NCI-H2107 (cell line): ENCODE results near the gene ERO1B.

Experiments
- DNase-seq: peaks from one replicate; lab custom pipeline; 2025; lab: John Stamatoyannopoulos, UW

The ERO1B gene

DNA sequence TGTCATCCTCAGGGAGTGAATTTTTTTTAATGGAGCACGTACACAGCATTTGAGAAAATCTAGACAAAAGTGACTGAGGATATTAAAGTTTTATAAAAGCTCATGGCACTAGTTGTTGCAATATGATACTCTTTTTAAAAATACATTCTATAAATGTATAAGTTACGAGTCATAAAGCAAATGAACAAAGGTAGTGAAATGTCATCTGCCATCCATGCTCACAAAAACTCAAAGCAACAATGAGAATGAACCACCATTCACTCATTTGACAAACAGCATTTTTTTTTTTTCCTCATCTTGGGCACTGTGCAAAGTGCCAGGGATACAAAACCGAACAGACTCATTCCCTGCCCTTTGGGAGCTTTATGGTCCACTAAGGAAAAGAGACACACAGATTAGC lies 100.7 kb downstream of the ERO1B start:
- DNase-seq = no peak

DNA sequence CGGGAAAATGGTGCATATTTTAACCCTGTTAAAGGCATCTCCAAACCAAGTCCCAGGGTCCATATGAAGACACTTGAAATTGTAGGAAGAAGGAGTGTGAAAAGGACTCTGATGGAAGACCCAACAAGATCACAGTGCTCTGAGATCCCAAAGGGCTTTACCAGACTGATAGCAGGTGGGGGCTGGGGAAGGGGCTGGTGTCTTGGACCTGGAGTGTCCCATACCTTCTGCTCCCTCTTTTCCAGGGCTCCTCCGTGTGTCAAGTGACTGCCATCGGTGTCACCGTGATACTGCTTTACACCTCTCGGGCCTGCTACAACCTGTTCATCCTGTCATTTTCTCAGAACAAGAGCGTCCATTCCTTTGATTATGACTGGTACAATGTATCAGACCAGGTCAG lies 102.1 kb downstream of the ERO1B start:
- no peak for DNase-seq

DNA sequence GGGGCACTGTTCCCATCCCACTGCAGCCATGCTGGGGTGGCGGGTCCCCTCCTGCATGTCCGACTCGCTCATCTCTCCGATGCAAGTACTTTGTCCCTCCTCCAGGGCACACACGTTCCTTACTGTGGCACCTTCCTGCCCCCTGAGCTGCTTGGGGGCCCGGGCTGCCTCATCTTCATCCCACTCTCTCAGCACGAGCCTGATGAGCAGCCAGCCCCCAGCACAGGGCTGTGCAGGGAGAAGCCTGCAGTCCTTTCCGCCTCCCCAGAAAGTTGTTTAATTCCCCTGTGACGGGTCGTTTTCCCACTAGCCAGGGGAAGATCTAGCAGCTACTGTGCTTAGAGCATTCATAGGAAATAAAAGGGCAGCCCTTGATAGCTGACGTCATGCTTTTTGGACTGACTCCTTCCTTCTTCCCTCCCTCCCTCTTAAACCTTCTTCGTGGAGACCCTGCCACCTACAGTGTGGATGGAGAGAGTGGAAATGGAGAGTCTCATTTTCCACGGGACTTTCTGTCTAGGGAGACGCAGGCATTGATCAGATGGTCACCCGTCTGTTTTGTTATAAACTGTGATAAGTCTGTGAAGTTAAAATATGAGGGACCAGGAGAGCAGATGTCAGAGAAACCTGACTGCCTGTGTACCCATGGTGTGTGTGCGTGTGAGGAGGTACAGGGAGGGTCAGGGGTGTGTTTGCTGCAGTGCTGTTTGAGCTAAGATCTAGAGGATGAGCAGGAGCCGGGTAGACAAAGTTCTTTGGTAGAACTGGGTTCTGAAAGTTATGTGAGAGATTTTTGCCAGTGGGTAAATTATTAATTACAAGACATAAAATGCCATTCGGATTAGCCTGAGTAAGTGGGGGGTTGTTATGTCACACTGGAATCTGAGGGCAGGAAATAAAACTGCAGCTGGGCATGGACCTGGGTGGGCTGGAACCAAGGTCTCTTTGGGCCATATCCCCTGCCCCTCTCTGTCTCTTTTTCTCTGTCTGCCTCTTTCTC lies 105.1 kb downstream of the ERO1B start:
- DNase-seq = no peak

DNA sequence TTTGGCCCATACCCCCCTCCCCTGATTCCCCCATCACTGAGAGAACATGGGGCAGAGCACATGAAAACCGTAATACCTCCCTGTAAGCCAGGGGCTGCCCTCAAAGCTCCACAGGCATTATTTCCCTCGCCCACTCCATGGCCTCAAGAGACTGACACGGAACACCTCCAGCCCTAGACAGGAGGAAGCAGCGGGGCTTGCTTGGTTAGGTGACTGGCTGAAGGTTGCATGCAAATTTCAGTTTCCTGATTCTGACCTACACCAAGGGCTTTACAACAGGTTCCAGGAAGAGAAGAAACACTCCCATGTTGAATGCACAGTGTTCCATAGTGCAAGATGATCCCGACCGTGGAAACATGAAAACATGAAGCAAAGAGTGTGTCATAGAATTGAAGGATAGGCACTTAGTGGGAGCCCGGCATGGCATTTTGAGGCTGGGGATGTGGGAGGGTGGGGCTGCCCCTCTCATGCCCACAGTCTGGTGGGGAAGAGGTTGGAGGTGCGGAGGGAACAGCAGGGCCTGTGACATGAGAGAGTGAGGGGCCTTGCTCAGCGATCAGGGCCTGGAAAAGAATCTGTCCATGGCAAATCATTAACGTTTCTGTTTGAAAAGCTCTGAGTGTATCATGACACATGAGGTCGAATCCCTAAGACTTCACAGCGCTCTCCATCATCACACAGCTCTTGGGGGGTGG lies 106.0 kb downstream of the ERO1B start:
- peak; percentile 19 for DNase-seq

DNA sequence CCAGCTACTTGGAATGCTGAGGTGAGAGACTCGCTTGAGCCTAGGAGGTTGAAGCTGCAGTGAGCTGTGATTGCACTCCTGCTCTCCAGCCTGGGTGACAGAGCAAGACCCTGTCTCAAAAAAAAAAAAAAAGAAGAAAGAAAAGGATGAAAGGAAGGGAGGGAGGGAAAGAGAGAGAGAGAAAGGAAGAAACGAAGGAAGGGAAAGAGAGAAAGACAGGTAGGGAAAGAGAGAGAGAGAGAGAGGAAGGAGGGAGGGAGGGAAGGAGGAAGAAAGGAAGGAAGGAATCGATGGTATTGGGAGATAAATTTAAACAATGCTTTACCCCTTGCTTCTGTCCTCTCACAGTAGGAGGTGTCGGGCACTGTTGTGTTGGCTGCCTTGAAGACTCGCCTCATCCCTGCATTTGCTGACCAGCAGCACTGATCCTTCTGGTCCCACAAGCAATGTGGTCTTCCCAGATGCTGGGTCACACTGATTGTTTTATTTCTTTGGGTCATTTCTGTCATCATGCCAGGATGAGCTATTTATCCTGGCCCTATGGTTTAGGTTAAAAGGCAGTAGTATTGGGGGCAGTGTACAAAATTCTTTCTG lies 108.5 kb downstream of the ERO1B start:
- no peak for DNase-seq

DNA sequence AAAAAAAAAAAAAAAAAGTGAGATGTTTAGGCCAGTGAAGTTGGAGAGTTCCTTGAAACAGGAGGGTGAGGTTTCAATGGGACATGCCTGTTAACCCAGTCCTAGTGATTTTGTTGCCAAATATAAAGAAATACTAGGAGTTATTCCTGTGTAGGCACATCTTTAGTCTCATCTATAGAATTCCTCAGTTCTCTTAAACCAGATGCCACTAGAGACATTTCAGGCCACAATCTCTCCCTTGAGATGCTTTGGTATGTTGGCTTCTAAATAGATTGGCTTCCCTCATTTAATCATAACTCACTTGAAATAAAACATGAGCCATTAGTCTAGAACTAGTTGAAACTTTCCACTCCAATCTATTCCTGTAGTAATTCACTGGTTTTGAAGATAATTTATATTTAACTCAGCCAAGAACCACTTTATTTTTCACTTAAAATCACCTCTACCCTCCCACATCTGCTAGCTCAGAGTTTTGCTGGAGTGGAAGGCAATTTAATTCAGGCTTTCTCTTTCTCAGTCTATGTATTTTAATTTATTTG lies 109.6 kb downstream of the ERO1B start:
- DNase-seq = no peak

DNA sequence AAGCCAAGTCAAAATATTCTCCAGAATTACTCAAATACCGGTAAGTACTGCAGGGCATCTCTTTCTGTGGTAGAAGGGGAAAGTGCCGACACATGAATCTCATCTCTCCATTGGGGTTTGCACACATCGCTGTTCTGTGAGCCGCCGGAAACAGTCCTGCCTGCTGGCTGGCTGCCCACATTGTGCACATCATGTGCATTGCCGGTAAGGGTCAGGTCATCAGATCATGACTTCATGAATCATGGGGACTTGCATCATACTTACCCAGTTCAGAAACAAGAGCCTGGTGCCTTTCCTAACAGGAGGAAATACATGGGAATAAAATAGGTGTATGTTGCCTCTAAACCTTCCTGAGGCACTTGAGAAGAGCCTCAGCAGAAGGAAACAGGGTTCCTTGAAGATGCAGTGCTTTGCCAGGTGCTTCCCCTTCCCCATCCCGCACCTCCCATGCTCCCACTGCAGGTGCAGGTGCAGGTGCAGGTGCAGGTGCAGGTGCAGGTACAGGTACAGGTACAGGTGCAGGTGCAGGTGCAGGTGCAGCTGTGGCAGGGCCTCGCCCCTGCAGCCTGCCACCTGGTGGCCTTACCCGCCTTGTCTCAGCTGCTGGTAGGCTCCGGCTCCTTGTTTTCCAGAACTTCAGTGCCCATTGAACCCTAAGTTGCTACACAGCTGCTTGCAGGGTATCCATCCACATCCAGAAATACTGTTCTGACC lies 112.9 kb downstream of the ERO1B start:
- no peak for DNase-seq

DNA sequence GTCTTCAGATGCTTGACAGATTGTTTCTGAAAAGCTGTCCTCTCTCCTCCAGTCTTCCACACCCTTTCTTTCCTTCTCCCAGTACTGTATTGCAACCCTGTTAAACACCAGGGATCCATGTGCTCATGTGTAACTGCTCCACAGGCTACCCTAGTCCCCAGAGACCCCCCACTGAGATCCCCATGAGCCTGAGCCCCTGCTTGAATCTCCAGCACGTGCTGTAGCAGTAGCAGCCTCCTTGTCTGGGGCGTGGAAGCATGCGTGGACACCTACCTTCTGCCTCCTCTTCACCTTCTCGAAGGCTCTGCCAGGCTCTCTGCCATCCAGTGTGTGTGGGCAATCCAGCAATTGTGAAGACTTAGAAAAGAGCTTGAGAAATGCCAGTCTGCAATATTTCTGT lies 114.2 kb downstream of the ERO1B start:
- no peak for DNase-seq

DNA sequence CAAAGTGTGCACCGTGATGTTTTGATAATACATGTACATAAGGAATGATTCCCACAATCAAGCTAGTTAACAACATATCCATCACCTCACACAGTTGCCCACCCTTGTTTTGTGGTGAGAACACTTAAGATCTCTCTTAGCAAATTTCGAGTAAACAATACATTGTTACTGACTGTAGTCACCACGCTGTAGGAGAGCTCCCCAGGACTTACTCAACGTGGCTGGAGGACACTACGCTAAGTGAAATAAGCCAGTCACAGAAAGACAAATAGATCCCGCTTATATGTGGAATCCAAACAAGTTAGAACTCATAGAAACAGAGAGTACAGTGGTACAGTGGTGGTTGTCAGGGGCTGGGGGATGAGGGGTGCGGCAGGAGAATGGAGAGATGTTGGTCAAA lies 114.6 kb downstream of the ERO1B start:
- no peak for DNase-seq

DNA sequence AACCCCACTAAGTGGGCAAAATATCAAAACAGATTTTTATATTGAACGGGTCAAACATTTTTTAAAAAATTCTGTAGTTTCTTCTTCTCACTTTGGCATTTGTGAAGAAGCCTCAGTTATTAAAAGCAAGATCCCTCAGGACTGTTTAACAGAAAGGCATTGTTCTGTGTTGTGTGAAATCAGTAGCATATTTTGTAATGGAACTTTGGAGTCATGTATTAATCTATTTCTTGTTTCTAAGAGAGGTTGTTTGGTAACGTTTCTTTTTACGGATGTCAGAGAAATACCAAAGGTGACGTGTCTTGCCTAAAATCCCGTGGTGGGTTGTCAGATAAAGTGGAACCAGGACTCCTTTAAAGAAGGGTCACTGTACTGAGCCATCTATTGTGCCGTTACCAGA lies 115.7 kb downstream of the ERO1B start:
- no peak for DNase-seq
